Measurements from ENCODE around the gene HS3ST6. TPM values are rescaled to one million over a fixed set of nuclear protein-coding genes. Genes with fewer than 3 reads are reported as not detected.

The HS3ST6 gene
- polyA plus RNA-seq, 1 experiment, result not detected

DNA sequence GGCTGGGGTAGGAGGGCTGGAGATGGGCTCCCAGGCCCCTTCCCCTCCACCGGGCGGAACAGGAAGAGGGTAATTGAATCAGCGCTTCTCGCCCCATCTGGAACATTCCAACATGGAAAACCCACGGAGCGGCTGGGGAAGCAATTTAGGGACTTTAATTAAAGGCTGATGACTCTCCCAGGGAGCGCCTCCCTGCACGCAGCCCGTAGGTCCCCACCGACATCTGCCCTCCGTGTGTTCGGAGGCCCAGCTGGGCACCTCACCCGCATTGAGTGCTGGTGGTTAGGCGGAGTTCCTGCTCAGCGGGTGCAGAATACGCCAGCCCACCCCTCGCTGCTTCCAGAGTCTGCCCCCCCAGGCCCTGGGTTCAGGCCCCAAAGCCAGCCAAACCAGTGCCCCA lies 10.0 kb downstream of the HS3ST6 start:
- Histone ChIP-seq H3K36me3 (ENCODE audit: control insufficient read depth, insufficient read depth, low read length) (no peaks in the 10 kb centered on the region), H3K27me3 (ENCODE audit: control insufficient read depth, insufficient read depth, low read length) (peaks cover 12% of the 10 kb centered on the region), H3K4me3 (ENCODE audit: low read depth, low read length) (no peak overlapping the region)
- CTCF ChIA-PET, result interaction anchor here (1.6 to 3.6 kb wide), 3 partner anchors 15 to 21 kb away, joined by 7 to 10 read pairs (median 9); no protein-coding TSS in a partner anchor
- DNase-seq (ENCODE audit: low read depth), result no peak
- POLR2A ChIA-PET, result no interaction called here
- no peak for TF ChIP-seq CTCF (IDR thresholded peaks at IDR 0.05; ENCODE audit: insufficient read depth, low read depth, low read length)

- no peak for DNase-seq (ENCODE audit: low read depth)
- CTCF ChIA-PET, result interaction anchor here (1.5 to 3.6 kb wide), 2 partner anchors 16 to 22 kb away, joined by 6 to 10 read pairs; no protein-coding TSS in a partner anchor
- no peak for TF ChIP-seq CTCF (IDR thresholded peaks at IDR 0.05; ENCODE audit: insufficient read depth, low read depth, low read length)
- H3K27me3 ChIP-seq (ENCODE audit: control insufficient read depth, insufficient read depth, low read length), result peaks cover 12% of the 10 kb centered on the region
- POLR2A ChIA-PET, result no interaction called here
- H3K36me3 ChIP-seq (ENCODE audit: control insufficient read depth, insufficient read depth, low read length), result no peaks in the 10 kb centered on the region
- no peak overlapping the region for H3K4me3 ChIP-seq (ENCODE audit: low read depth, low read length)
These were observed 10.9 kb downstream of the HS3ST6 start for GRCh38 chr16:1907226-1907860.

DNA sequence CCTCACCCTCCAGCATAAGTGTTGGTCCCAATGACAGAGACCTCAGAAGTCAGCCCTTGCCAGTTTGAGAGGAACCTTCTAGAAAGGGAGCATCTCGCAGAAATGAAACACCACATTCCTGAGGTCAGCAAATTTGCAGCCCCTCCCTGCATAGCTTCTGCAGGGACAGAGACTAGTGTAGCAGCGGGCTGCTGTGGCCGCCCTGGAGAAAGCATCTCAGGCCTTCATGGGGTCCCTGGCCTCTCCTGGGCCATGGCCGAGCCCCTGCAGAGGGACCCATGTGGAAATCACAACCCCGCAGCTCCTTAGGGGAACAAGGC lies 11.4 kb downstream of the HS3ST6 start:
- Histone ChIP-seq H3K4me3 (ENCODE audit: low read depth, low read length) (no peak overlapping the region), H3K36me3 (ENCODE audit: control insufficient read depth, insufficient read depth, low read length) (no peaks in the 10 kb centered on the region), H3K27me3 (ENCODE audit: control insufficient read depth, insufficient read depth, low read length) (peaks cover 12% of the 10 kb centered on the region)
- CTCF ChIA-PET, result interaction anchor here (1.5 to 3.6 kb wide), 2 partner anchors 17 to 22 kb away, joined by 6 to 10 read pairs; no protein-coding TSS in a partner anchor
- DNase-seq (ENCODE audit: low read depth), result no peak
- POLR2A ChIA-PET, result no interaction called here
- no peak for TF ChIP-seq CTCF (IDR thresholded peaks at IDR 0.05; ENCODE audit: insufficient read depth, low read depth, low read length)

- H3K36me3 ChIP-seq (ENCODE audit: control insufficient read depth, insufficient read depth, low read length), result no peaks in the 10 kb centered on the region
- no peak overlapping the region for H3K4me3 ChIP-seq (ENCODE audit: low read depth, low read length)
- H3K27me3 ChIP-seq (ENCODE audit: control insufficient read depth, insufficient read depth, low read length), result peaks cover 12% of the 10 kb centered on the region
- TF ChIP-seq CTCF (IDR thresholded peaks at IDR 0.05; ENCODE audit: insufficient read depth, low read depth, low read length), result peak; percentile 11; the same call in 1 of the 2 replicates
- ChIA-PET POLR2A (no interaction called here), CTCF (interaction anchor here (0.8 to 3.6 kb wide), 3 partner anchors 17 to 42 kb away, joined by 3 to 10 read pairs (median 6); no protein-coding TSS in a partner anchor)
- DNase-seq (ENCODE audit: low read depth), result no peak
These were observed 12.0 kb downstream of the HS3ST6 start for GRCh38 chr16:1906055-1906845.

Measured in BJ (cell line).